ENCODE data around the gene SLC2A9.

Gene SLC2A9

GRCh38 chr4:10031668-10032590, 10.6 kb upstream of the SLC2A9 start:
- DNase-seq = no peak
- no peak overlapping the region for H3K27ac ChIP-seq (ENCODE audit: insufficient read depth, low read length, poor library complexity, severe bottlenecking)

GRCh38 chr4:10030972-10031667, 9.8 kb upstream of the SLC2A9 start:
- Histone ChIP-seq H3K9me3 (ENCODE audit: control insufficient read depth, low read length) (no peaks in the 10 kb centered on the region), H3K4me3 (ENCODE audit: insufficient read depth, low read depth, low read length, poor library complexity, severe bottlenecking) (no peak overlapping the region), H3K27ac (ENCODE audit: insufficient read depth, low read length, poor library complexity, severe bottlenecking) (no peak overlapping the region), H3K36me3 (ENCODE audit: control insufficient read depth, insufficient read depth, low read length) (no peaks in the 10 kb centered on the region), H3K27me3 (replicated peaks; ENCODE audit: control insufficient read depth, insufficient read depth, low read length, poor library complexity, severe bottlenecking) (no peaks in the 10 kb centered on the region), H3K4me1 (ENCODE audit: control insufficient read depth, insufficient read depth, low read length, poor library complexity, severe bottlenecking) (no peaks in the 10 kb centered on the region)
- no peak for DNase-seq

More at GRCh38 chr4:10031668-10032590, 10.6 kb upstream of the SLC2A9 start:
- Histone ChIP-seq H3K4me3 (ENCODE audit: insufficient read depth, low read depth, low read length, poor library complexity, severe bottlenecking) (no peak overlapping the region), H3K4me1 (ENCODE audit: control insufficient read depth, insufficient read depth, low read length, poor library complexity, severe bottlenecking) (no peaks in the 10 kb centered on the region), H3K36me3 (ENCODE audit: control insufficient read depth, insufficient read depth, low read length) (no peaks in the 10 kb centered on the region), H3K9me3 (ENCODE audit: control insufficient read depth, low read length) (no peaks in the 10 kb centered on the region), H3K27me3 (replicated peaks; ENCODE audit: control insufficient read depth, insufficient read depth, low read length, poor library complexity, severe bottlenecking) (no peaks in the 10 kb centered on the region)

GRCh38 chr4:10029403-10029802, 8.1 kb upstream of the SLC2A9 start:
- Histone ChIP-seq H3K36me3 (ENCODE audit: control insufficient read depth, insufficient read depth, low read length) (no peaks in the 10 kb centered on the region), H3K9me3 (ENCODE audit: control insufficient read depth, low read length) (no peaks in the 10 kb centered on the region), H3K4me1 (ENCODE audit: control insufficient read depth, insufficient read depth, low read length, poor library complexity, severe bottlenecking) (no peaks in the 10 kb centered on the region), H3K27me3 (replicated peaks; ENCODE audit: control insufficient read depth, insufficient read depth, low read length, poor library complexity, severe bottlenecking) (no peaks in the 10 kb centered on the region), H3K27ac (ENCODE audit: insufficient read depth, low read length, poor library complexity, severe bottlenecking) (no peak overlapping the region), H3K4me3 (ENCODE audit: insufficient read depth, low read depth, low read length, poor library complexity, severe bottlenecking) (no peak overlapping the region)
- no peak for DNase-seq

- Histone ChIP-seq H3K36me3 (ENCODE audit: control insufficient read depth, insufficient read depth, low read length) (no peaks in the 10 kb centered on the region), H3K9me3 (ENCODE audit: control insufficient read depth, low read length) (no peaks in the 10 kb centered on the region), H3K27me3 (replicated peaks; ENCODE audit: control insufficient read depth, insufficient read depth, low read length, poor library complexity, severe bottlenecking) (no peaks in the 10 kb centered on the region), H3K4me1 (ENCODE audit: control insufficient read depth, insufficient read depth, low read length, poor library complexity, severe bottlenecking) (no peaks in the 10 kb centered on the region), H3K27ac (ENCODE audit: insufficient read depth, low read length, poor library complexity, severe bottlenecking) (no peak overlapping the region), H3K4me3 (ENCODE audit: insufficient read depth, low read depth, low read length, poor library complexity, severe bottlenecking) (no peak overlapping the region)
- no peak for DNase-seq
Measured at GRCh38 chr4:10028910-10029309, 7.6 kb upstream of the SLC2A9 start.

- no peaks in the 10 kb centered on the region for H3K36me3 ChIP-seq (ENCODE audit: control insufficient read depth, insufficient read depth, low read length)
- H3K9me3 ChIP-seq (ENCODE audit: control insufficient read depth, low read length) = no peaks in the 10 kb centered on the region
- no peak for DNase-seq
- H3K4me3 ChIP-seq (ENCODE audit: insufficient read depth, low read depth, low read length, poor library complexity, severe bottlenecking) = no peak overlapping the region
- H3K27me3 ChIP-seq (replicated peaks; ENCODE audit: control insufficient read depth, insufficient read depth, low read length, poor library complexity, severe bottlenecking) = no peaks in the 10 kb centered on the region
- no peaks in the 10 kb centered on the region for H3K4me1 ChIP-seq (ENCODE audit: control insufficient read depth, insufficient read depth, low read length, poor library complexity, severe bottlenecking)
- H3K27ac ChIP-seq (ENCODE audit: insufficient read depth, low read length, poor library complexity, severe bottlenecking) = no peak overlapping the region
Measured at GRCh38 chr4:10026485-10026884, 5.2 kb upstream of the SLC2A9 start.

GRCh38 chr4:10025230-10025806, 4.0 kb upstream of the SLC2A9 start:
- no peak overlapping the region for H3K4me3 ChIP-seq (ENCODE audit: insufficient read depth, low read depth, low read length, poor library complexity, severe bottlenecking)
- no peak overlapping the region for H3K27ac ChIP-seq (ENCODE audit: insufficient read depth, low read length, poor library complexity, severe bottlenecking)
- DNase-seq = no peak
- no peaks in the 10 kb centered on the region for H3K36me3 ChIP-seq (ENCODE audit: control insufficient read depth, insufficient read depth, low read length)
- no peaks in the 10 kb centered on the region for H3K4me1 ChIP-seq (ENCODE audit: control insufficient read depth, insufficient read depth, low read length, poor library complexity, severe bottlenecking)
- H3K9me3 ChIP-seq (ENCODE audit: control insufficient read depth, low read length) = no peaks in the 10 kb centered on the region
- H3K27me3 ChIP-seq (replicated peaks; ENCODE audit: control insufficient read depth, insufficient read depth, low read length, poor library complexity, severe bottlenecking) = no peaks in the 10 kb centered on the region

- Histone ChIP-seq H3K36me3 (ENCODE audit: control insufficient read depth, insufficient read depth, low read length) (no peaks in the 10 kb centered on the region), H3K9me3 (ENCODE audit: control insufficient read depth, low read length) (no peaks in the 10 kb centered on the region), H3K4me1 (ENCODE audit: control insufficient read depth, insufficient read depth, low read length, poor library complexity, severe bottlenecking) (peaks cover 4% of the 10 kb centered on the region), H3K4me3 (ENCODE audit: insufficient read depth, low read depth, low read length, poor library complexity, severe bottlenecking) (no peak overlapping the region), H3K27ac (ENCODE audit: insufficient read depth, low read length, poor library complexity, severe bottlenecking) (no peak overlapping the region), H3K27me3 (replicated peaks; ENCODE audit: control insufficient read depth, insufficient read depth, low read length, poor library complexity, severe bottlenecking) (no peaks in the 10 kb centered on the region)
- DNase-seq = no peak
Measured at GRCh38 chr4:10024303-10024702, 3.0 kb upstream of the SLC2A9 start.

GRCh38 chr4:10023806-10024205, 2.5 kb upstream of the SLC2A9 start:
- H3K9me3 ChIP-seq (ENCODE audit: control insufficient read depth, low read length) = no peaks in the 10 kb centered on the region
- no peak for DNase-seq
- H3K27me3 ChIP-seq (replicated peaks; ENCODE audit: control insufficient read depth, insufficient read depth, low read length, poor library complexity, severe bottlenecking) = no peaks in the 10 kb centered on the region
- no peak overlapping the region for H3K4me3 ChIP-seq (ENCODE audit: insufficient read depth, low read depth, low read length, poor library complexity, severe bottlenecking)
- H3K36me3 ChIP-seq (ENCODE audit: control insufficient read depth, insufficient read depth, low read length) = no peaks in the 10 kb centered on the region
- peaks cover 6% of the 10 kb centered on the region for H3K4me1 ChIP-seq (ENCODE audit: control insufficient read depth, insufficient read depth, low read length, poor library complexity, severe bottlenecking)
- H3K27ac ChIP-seq (ENCODE audit: insufficient read depth, low read length, poor library complexity, severe bottlenecking) = no peak overlapping the region

- H3K27me3 ChIP-seq (replicated peaks; ENCODE audit: control insufficient read depth, insufficient read depth, low read length, poor library complexity, severe bottlenecking) = no peaks in the 10 kb centered on the region
- H3K4me1 ChIP-seq (ENCODE audit: control insufficient read depth, insufficient read depth, low read length, poor library complexity, severe bottlenecking) = peaks cover 6% of the 10 kb centered on the region
- H3K27ac ChIP-seq (ENCODE audit: insufficient read depth, low read length, poor library complexity, severe bottlenecking) = no peak overlapping the region
- DNase-seq = no peak
- no peaks in the 10 kb centered on the region for H3K36me3 ChIP-seq (ENCODE audit: control insufficient read depth, insufficient read depth, low read length)
- no peak overlapping the region for H3K4me3 ChIP-seq (ENCODE audit: insufficient read depth, low read depth, low read length, poor library complexity, severe bottlenecking)
- H3K9me3 ChIP-seq (ENCODE audit: control insufficient read depth, low read length) = no peaks in the 10 kb centered on the region
Measured at GRCh38 chr4:10023050-10023419, 1.7 kb upstream of the SLC2A9 start.

Data from effector memory CD4-positive, alpha-beta T cell (primary cell).